GM12891 (cell line): Measurements from ENCODE around the gene NPSR1.

Source experiments
- PAX5 ChIP-seq: IDR thresholded peaks from 2 replicates; pipeline ENCODE4 v1.6.1; 2011; ENCODE audit warnings: low read length, moderate library complexity, mild to moderate bottlenecking; ENCODE audit not compliant: insufficient read depth, severe bottlenecking
- POLR2A ChIP-seq: IDR thresholded peaks from 2 replicates; pipeline ENCODE4 v1.6.1; 2011; ENCODE audit warnings: low read depth, low read length, control low read depth
- POLR2AphosphoS5 ChIP-seq: IDR thresholded peaks from 2 replicates; pipeline ENCODE4 v1.6.1; 2011; ENCODE audit warnings: low read depth, low read length, control low read depth
- POU2F2 ChIP-seq: IDR thresholded peaks from 2 replicates; pipeline ENCODE4 v1.6.1; 2011; ENCODE audit warnings: low read depth, mild to moderate bottlenecking, control low read depth, low read length, moderate library complexity
- SPI1 ChIP-seq: IDR thresholded peaks from 2 replicates; pipeline ENCODE4 v1.6.1; 2011; ENCODE audit warnings: low read depth, low read length, control low read depth
- TAF1 ChIP-seq: IDR thresholded peaks from 2 replicates; pipeline ENCODE4 v1.6.1; 2011; ENCODE audit warnings: low read depth, low read length, control low read depth

- no peak for TF ChIP-seq POLR2A
- no peak for TF ChIP-seq TAF1
- TF ChIP-seq PAX5, result no peak
- TF ChIP-seq POLR2AphosphoS5, result no peak
- no peak for TF ChIP-seq SPI1
- TF ChIP-seq POU2F2, result no peak
Observed at GRCh38 chr7:34719636-34720035, 61.6 kb downstream of the NPSR1 start.
